K562 (cell line): ENCODE data around the gene MED20. TPM values are rescaled to one million over a fixed set of nuclear protein-coding genes. Genes with fewer than 3 reads are reported as not detected.
A peak's percentile ranks its signal among the peaks of the same experiment; 100 is the strongest.

Experiments used
- CHCHD3 ChIP-seq: fragments of 250-450 bp; sonication (Bioruptor Pico); IDR thresholded peaks from 2 replicates; pipeline ENCODE4 v2.1.2; 2022; ENCODE audit warnings: mild to moderate bottlenecking
- CREB5 ChIP-seq: fragments of 250-450 bp; sonication (Bioruptor Pico); IDR thresholded peaks from 2 replicates; pipeline ENCODE4 v1.5.0; 2020; ENCODE audit warnings: mild to moderate bottlenecking
- EP300 ChIP-seq: IDR thresholded peaks from 2 replicates; pipeline ENCODE4 v1.6.1; 2012; ENCODE audit warnings: low read length, improper control_type of control experiment
- ESRRB ChIP-seq: fragments of 250-450 bp; sonication (Bioruptor Pico); IDR thresholded peaks from 2 replicates; pipeline ENCODE4 v1.5.0; 2020; ENCODE audit warnings: mild to moderate bottlenecking, moderate library complexity, borderline replicate concordance
- HNRNPLL ChIP-seq: fragments of 200-400 bp; formaldehyde crosslinking; IDR thresholded peaks from 2 replicates; pipeline ENCODE4 v1.6.1; 2017; ENCODE audit warnings: low read length, low read depth, mild to moderate bottlenecking; ENCODE audit not compliant: poor library complexity, severe bottlenecking
- HOMEZ ChIP-seq: fragments of 250-450 bp; sonication (Bioruptor Pico); IDR thresholded peaks from 2 replicates; pipeline ENCODE4 v1.4.0; 2020; ENCODE audit warnings: mild to moderate bottlenecking, moderate library complexity
- KDM1A ChIP-seq, 2 experiments: fragments of 450-650 bp; IDR thresholded peaks; 2 replicates each; pipeline ENCODE4 v1.6.1; 2016; ENCODE audit warnings: mild to moderate bottlenecking in 2 of 2
- LEF1 ChIP-seq: fragments of 450-650 bp; IDR thresholded peaks from 2 replicates; pipeline ENCODE4 v1.6.1; 2016; ENCODE audit warnings: mild to moderate bottlenecking
- NR2C1 ChIP-seq, 2 experiments: fragments of 450-650 bp; IDR thresholded peaks; 2 replicates each; pipeline ENCODE4 v1.6.1; 2017; ENCODE audit warnings: mild to moderate bottlenecking in 2 of 2, antibody characterized with exemption in 1 of 2, inconsistent platforms in 1 of 2, missing compliant biosample characterization in 1 of 2, missing genetic modification characterization in 1 of 2
- RFX7 ChIP-seq: fragments of 250-450 bp; sonication (Bioruptor Pico); IDR thresholded peaks from 2 replicates; pipeline ENCODE4 v1.5.1; 2021; ENCODE audit warnings: mild to moderate bottlenecking
- SIX5 ChIP-seq, 2 experiments: IDR thresholded peaks; 2 replicates each; pipeline ENCODE4 v1.6.1; 2011; ENCODE audit warnings: low read length in 2 of 2, borderline replicate concordance in 1 of 2, low read depth in 1 of 2, mild to moderate bottlenecking in 1 of 2, moderate library complexity in 1 of 2; ENCODE audit not compliant: insufficient read depth in 1 of 2
- SNIP1 ChIP-seq: fragments of 450-650 bp; IDR thresholded peaks from 2 replicates; pipeline ENCODE4 v1.7.1; 2017; ENCODE audit warnings: low read depth, mild to moderate bottlenecking
- SRSF1 ChIP-seq: fragments of 200-400 bp; formaldehyde crosslinking; IDR thresholded peaks from 2 replicates; pipeline ENCODE4 v1.6.1; 2017; ENCODE audit warnings: mild to moderate bottlenecking, low read depth, low read length, moderate library complexity
- THRAP3 ChIP-seq: fragments of 450-650 bp; IDR thresholded peaks from 2 replicates; pipeline ENCODE4 v1.6.1; 2016; ENCODE audit warnings: mild to moderate bottlenecking, inconsistent platforms, borderline replicate concordance
- THRB ChIP-seq: fragments of 450-650 bp; formaldehyde crosslinking; conservative IDR thresholded peaks from 2 replicates; pipeline ENCODE4 v1.4.0; 2022; ENCODE audit warnings: mild to moderate bottlenecking, missing genetic modification characterization
- XRCC3 ChIP-seq: fragments of 450-650 bp; IDR thresholded peaks from 2 replicates; pipeline ENCODE4 v1.6.1; 2017; ENCODE audit warnings: mild to moderate bottlenecking, moderate library complexity
- ZBTB5 ChIP-seq: fragments of 450-650 bp; IDR thresholded peaks from 2 replicates; pipeline ENCODE4 v1.6.1; 2017; ENCODE audit warnings: antibody characterized with exemption
- ZC3H4 ChIP-seq: sonication (generic); formaldehyde crosslinking; IDR thresholded peaks from 2 replicates; pipeline ENCODE4 v1.9.0; 2021; ENCODE audit warnings: missing genetic modification reagents, borderline replicate concordance
- ZNF282 ChIP-seq: sonication (generic); formaldehyde crosslinking; IDR thresholded peaks from 2 replicates; pipeline ENCODE4 v1.8.1; 2023; ENCODE audit warnings: missing genetic modification reagents
- ZNF398 ChIP-seq: fragments of 250-450 bp; sonication (Bioruptor Pico); IDR thresholded peaks from 2 replicates; pipeline ENCODE4 v1.8.0; 2021; ENCODE audit warnings: moderate library complexity, mild to moderate bottlenecking, inconsistent platforms
- polyA plus RNA-seq, 8 experiments: library from polyadenylated mRNA; depleted of rRNA in 4 of 8; stranded (reverse) in 5 of 8; unstranded in 3 of 8; fragments of >200 nt; fragmentation: Nextera tagmentation in 2 of 8; fragmentation: Illumina TruSeq in 1 of 8; extraction: Ambion mirVana in 2 of 8; extraction: Trizol in 1 of 8; gene quantifications; 2 replicates each; pipeline versions ENCODE4 v1.2.1 to v1.2.3, GENCODE V29; 2011 to 2014; ENCODE audit warnings: inconsistent platforms in 1 of 8, missing spikeins in 1 of 8
- total RNA-seq, 7 experiments: library from RNA; depleted of rRNA in 6 of 7; stranded (reverse); fragments of >200 nt in 6 of 7; fragmentation: Illumina TruSeq in 2 of 7; extraction: Trizol in 2 of 7; gene quantifications; 2 replicates each; pipeline versions ENCODE4 v1.2.1 to v1.2.3, GENCODE V29; 2011 to 2021; ENCODE audit warnings: low replicate concordance in 1 of 7

MED20 gene
- total and polyA plus RNA-seq, 9 of the 15 experiments (the other 6 are each of a cell fraction or from before 2014, with no cell fraction given) = 27.3 to 80.9 (median 46.0) TPM

- TF ChIP-seq SIX5 (IDR thresholded peaks at IDR 0.05; ENCODE audit: borderline replicate concordance in 1 of 2, insufficient read depth in 1 of 2, low read depth in 1 of 2, low read length in 2 of 2) = no peak
- 0 out of 2 replicates have a peak, but pooled peaks have one; percentile 38 for TF ChIP-seq NR2C1 (IDR thresholded peaks at IDR 0.05)
- peak; percentile 74 for TF ChIP-seq NR2C1 (tag; IDR thresholded peaks at IDR 0.05)
- peak; percentile 51 to 54; a peak in 2 of 4 replicates for TF ChIP-seq KDM1A (IDR thresholded peaks at IDR 0.05)
- TF ChIP-seq ZBTB5 = no peak
- TF ChIP-seq HOMEZ = no peak
- TF ChIP-seq ZNF282 (CRISPR knock-in tag) = no peak
- no peak for TF ChIP-seq ZNF398
- TF ChIP-seq EP300 = peak; percentile 83
- TF ChIP-seq ZC3H4 = no peak
- TF ChIP-seq XRCC3 = no peak
- TF ChIP-seq SNIP1 = no peak
- TF ChIP-seq SRSF1 = no peak
- TF ChIP-seq CHCHD3 = no peak
- peak; percentile 34 for TF ChIP-seq HNRNPLL
- TF ChIP-seq THRB = peak; percentile 71; the same call in 1 of the 2 replicates
- no peak for TF ChIP-seq THRAP3
- TF ChIP-seq LEF1 = peak; percentile 65; the same call in 1 of the 2 replicates
- no peak for TF ChIP-seq CREB5 (CRISPR knock-in tag)
- TF ChIP-seq RFX7 (CRISPR knock-in tag) = no peak
- no peak for TF ChIP-seq ESRRB
These were observed 18.4 kb upstream of the MED20 start (continued) for GRCh38 chr6:41939176-41939847.
